T-helper 1 cell treated with Interleukin-12 subunit alpha and Interleukin-12 subunit beta and Interleukin-4 antibody, amounts not matched to agents 30 μg/mL and 1 μg/mL, for 36 hours (primary cell): ENCODE data around the gene NDE1.
"Not testable (repeated sequence)": the region's sequence is repeated elsewhere in the genome, so short reads cannot be mapped to it uniquely, and the experiment has no call there.

Source experiments
- H3K27ac Mint-ChIP-seq: one replicate; pipeline ENCODE4 v1.8.0; 2021; ENCODE audit warnings: mild to moderate bottlenecking, mixed read lengths
- H3K27me3 Mint-ChIP-seq: one replicate; pipeline ENCODE4 v1.8.0; 2021; ENCODE audit warnings: low read depth, mixed read lengths
- H3K36me3 Mint-ChIP-seq: one replicate; pipeline ENCODE4 v1.8.0; 2021; ENCODE audit warnings: low read depth, mixed read lengths
- H3K4me1 Mint-ChIP-seq: one replicate; pipeline ENCODE4 v1.8.0; 2021; ENCODE audit warnings: low read depth, mixed read lengths
- H3K4me3 Mint-ChIP-seq: one replicate; pipeline ENCODE4 v1.8.0; 2021; ENCODE audit warnings: mild to moderate bottlenecking, moderate library complexity, mixed read lengths
- H3K9me3 Mint-ChIP-seq: one replicate; pipeline ENCODE4 v1.8.0; 2021; ENCODE audit warnings: mixed read lengths

Gene NDE1

DNA sequence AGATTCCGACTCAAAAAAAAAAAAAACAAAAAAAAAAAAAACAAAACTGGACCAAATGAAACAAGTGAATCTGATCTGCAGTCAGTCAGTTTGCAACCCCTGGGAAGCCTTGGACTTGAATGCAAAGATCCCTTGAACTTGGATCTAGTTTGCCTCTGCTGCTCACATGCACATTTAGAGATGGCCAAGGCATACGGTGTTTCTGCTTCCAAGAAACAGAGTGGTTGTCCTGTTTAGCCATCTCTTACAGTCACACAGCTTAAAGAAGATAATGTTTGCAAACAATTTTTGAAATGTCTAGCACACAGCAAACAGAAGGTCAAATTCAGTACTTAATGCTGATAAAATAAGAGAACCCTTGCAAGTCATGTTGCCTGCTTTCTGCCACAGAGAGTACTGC is 4.5 kb downstream of the NDE1 start:
- H3K36me3 Mint-ChIP-seq, result peaks cover 37% of the 10 kb centered on the region

DNA sequence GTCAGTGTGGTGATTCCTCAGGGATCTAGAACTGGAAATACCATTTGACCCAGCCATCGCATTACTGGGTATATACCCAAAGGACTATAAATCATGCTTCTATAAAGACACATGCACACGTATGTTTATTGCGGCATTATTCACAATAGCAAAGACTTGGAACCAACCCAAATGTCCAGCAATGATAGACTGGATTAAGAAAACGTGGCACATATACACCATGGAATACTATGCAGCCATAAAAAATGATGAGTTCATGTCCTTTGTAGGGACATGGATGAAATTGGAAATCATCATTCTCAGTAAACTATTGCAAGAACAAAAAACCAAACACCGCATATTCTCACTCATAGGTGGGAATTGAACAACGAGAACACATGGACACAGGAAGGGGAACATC is 5.5 kb downstream of the NDE1 start:
- not testable (repeated sequence) for H3K9me3 Mint-ChIP-seq, H3K4me3 Mint-ChIP-seq, H3K27me3 Mint-ChIP-seq, H3K27ac Mint-ChIP-seq
- Mint-ChIP-seq H3K4me1 (peaks cover 43% of the 10 kb centered on the region), H3K36me3 (peaks cover 37% of the 10 kb centered on the region)

More for the DNA sequence above, 4.5 kb downstream of the NDE1 start:
- Mint-ChIP-seq H3K4me3 (no peak overlapping the region), H3K27ac (no peak overlapping the region), H3K4me1 (peaks cover 42% of the 10 kb centered on the region), H3K27me3 (no peaks in the 10 kb centered on the region), H3K9me3 (no peaks in the 10 kb centered on the region)

GRCh38 chr16:15658149-15658548 is 8.1 kb downstream of the NDE1 start:
- peaks cover 39% of the 10 kb centered on the region for H3K36me3 Mint-ChIP-seq
- H3K27me3 Mint-ChIP-seq, result no peaks in the 10 kb centered on the region
- no peak overlapping the region for H3K4me3 Mint-ChIP-seq
- H3K27ac Mint-ChIP-seq, result peak overlapping the region; percentile 76
- peaks cover 42% of the 10 kb centered on the region for H3K4me1 Mint-ChIP-seq
- no peaks in the 10 kb centered on the region for H3K9me3 Mint-ChIP-seq

DNA sequence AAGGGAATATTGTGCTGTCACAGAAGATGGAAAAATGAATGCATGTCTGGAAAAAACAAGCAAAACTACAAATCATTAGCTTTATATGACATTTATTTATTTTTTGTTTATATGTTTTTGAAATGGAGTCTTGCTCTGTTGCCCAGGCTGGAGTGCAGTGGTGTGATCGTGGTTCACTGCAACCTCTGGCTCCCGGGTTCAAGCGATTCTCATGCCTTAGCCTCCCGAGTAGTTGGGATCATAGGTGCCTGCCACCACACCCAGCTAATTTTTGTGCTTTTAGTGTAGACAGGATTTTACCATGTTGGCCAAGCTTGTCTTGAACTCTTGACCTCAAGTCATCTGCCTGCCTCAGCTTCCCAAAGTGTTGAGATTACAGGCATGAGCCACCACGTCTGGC is 8.5 kb downstream of the NDE1 start:
- peak overlapping the region; percentile 39 for H3K4me3 Mint-ChIP-seq
- H3K4me1 Mint-ChIP-seq, result peaks cover 39% of the 10 kb centered on the region
- no peaks in the 10 kb centered on the region for H3K27me3 Mint-ChIP-seq
- H3K36me3 Mint-ChIP-seq, result peaks cover 36% of the 10 kb centered on the region
- H3K27ac Mint-ChIP-seq, result peak overlapping the region; percentile 80
- H3K9me3 Mint-ChIP-seq, result no peaks in the 10 kb centered on the region

GRCh38 chr16:15660203-15660601 is 10.2 kb downstream of the NDE1 start:
- peaks cover 35% of the 10 kb centered on the region for H3K4me1 Mint-ChIP-seq

DNA sequence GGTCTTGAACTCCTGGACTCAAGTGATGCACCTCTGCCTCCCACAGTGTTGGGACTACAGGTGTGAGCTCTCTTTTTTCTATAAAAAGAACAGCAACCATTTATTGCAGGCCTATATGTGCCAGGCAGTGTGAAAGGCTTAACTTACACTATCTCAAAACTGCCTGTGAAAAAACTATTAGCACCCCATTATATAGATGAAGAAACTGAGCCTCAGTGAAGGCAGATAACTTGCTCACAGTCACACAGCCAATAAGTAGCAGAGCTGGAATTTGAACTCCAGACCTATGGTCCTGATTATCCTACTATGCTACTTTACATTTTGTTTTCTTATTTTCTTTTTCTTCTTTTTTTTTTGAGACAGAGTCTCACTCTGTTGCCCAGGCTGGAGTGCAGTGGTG is 15.1 kb downstream of the NDE1 start:
- Mint-ChIP-seq H3K4me3 (no peak overlapping the region), H3K9me3 (no peaks in the 10 kb centered on the region), H3K27ac (no peak overlapping the region), H3K36me3 (peaks cover 30% of the 10 kb centered on the region), H3K4me1 (peaks cover 19% of the 10 kb centered on the region), H3K27me3 (no peaks in the 10 kb centered on the region)

More at GRCh38 chr16:15660203-15660601, 10.2 kb downstream of the NDE1 start:
- Mint-ChIP-seq H3K9me3 (no peaks in the 10 kb centered on the region), H3K27ac (peak overlapping the region; percentile 60), H3K27me3 (no peaks in the 10 kb centered on the region), H3K36me3 (peaks cover 35% of the 10 kb centered on the region), H3K4me3 (no peak overlapping the region)

- H3K4me3 Mint-ChIP-seq, result no peak overlapping the region
- H3K9me3 Mint-ChIP-seq, result no peaks in the 10 kb centered on the region
- peaks cover 26% of the 10 kb centered on the region for H3K36me3 Mint-ChIP-seq
- H3K27me3 Mint-ChIP-seq, result no peaks in the 10 kb centered on the region
- peaks cover 25% of the 10 kb centered on the region for H3K4me1 Mint-ChIP-seq
- no peak overlapping the region for H3K27ac Mint-ChIP-seq
Observed at GRCh38 chr16:15667091-15667742, 17.2 kb downstream of the NDE1 start.

- peak overlapping the region; percentile 97 for H3K27ac Mint-ChIP-seq
- peaks cover 44% of the 10 kb centered on the region for H3K4me1 Mint-ChIP-seq
- H3K9me3 Mint-ChIP-seq, result no peaks in the 10 kb centered on the region
- H3K4me3 Mint-ChIP-seq, result no peak overlapping the region
- H3K36me3 Mint-ChIP-seq, result peaks cover 42% of the 10 kb centered on the region
- H3K27me3 Mint-ChIP-seq, result no peaks in the 10 kb centered on the region
Observed at GRCh38 chr16:15671530-15672117, 21.6 kb downstream of the NDE1 start.

GRCh38 chr16:15672127-15672513 is 22.1 kb downstream of the NDE1 start:
- Mint-ChIP-seq H3K36me3 (peaks cover 45% of the 10 kb centered on the region), H3K4me3 (peak overlapping the region; percentile 72), H3K4me1 (peaks cover 45% of the 10 kb centered on the region), H3K27ac (peak overlapping the region; percentile 97)
- H3K9me3 Mint-ChIP-seq, H3K27me3 Mint-ChIP-seq: not testable (repeated sequence)

- Mint-ChIP-seq H3K27ac (peak overlapping the region; percentile 97), H3K9me3 (no peaks in the 10 kb centered on the region), H3K4me3 (peak overlapping the region; percentile 72), H3K27me3 (no peaks in the 10 kb centered on the region), H3K36me3 (peaks cover 46% of the 10 kb centered on the region), H3K4me1 (peaks cover 44% of the 10 kb centered on the region)
Observed at GRCh38 chr16:15672514-15673167, 22.6 kb downstream of the NDE1 start.

- Mint-ChIP-seq H3K36me3 (peaks cover 54% of the 10 kb centered on the region), H3K4me3 (no peak overlapping the region), H3K27ac (peak overlapping the region; percentile 97), H3K27me3 (no peaks in the 10 kb centered on the region), H3K9me3 (no peaks in the 10 kb centered on the region), H3K4me1 (peaks cover 47% of the 10 kb centered on the region)
Observed at GRCh38 chr16:15674571-15674970, 24.5 kb downstream of the NDE1 start.

GRCh38 chr16:15676506-15676905 is 26.5 kb downstream of the NDE1 start:
- H3K4me1 Mint-ChIP-seq, result peaks cover 38% of the 10 kb centered on the region
- no peaks in the 10 kb centered on the region for H3K9me3 Mint-ChIP-seq
- peaks cover 54% of the 10 kb centered on the region for H3K36me3 Mint-ChIP-seq
- no peaks in the 10 kb centered on the region for H3K27me3 Mint-ChIP-seq
- H3K4me3 Mint-ChIP-seq, result no peak overlapping the region
- H3K27ac Mint-ChIP-seq, result peak overlapping the region; percentile 59

GRCh38 chr16:15677447-15677846 is 27.4 kb downstream of the NDE1 start:
- Mint-ChIP-seq H3K27me3 (no peaks in the 10 kb centered on the region), H3K9me3 (no peaks in the 10 kb centered on the region), H3K36me3 (peaks cover 59% of the 10 kb centered on the region), H3K4me1 (peaks cover 34% of the 10 kb centered on the region), H3K27ac (peak overlapping the region; percentile 7), H3K4me3 (no peak overlapping the region)

DNA sequence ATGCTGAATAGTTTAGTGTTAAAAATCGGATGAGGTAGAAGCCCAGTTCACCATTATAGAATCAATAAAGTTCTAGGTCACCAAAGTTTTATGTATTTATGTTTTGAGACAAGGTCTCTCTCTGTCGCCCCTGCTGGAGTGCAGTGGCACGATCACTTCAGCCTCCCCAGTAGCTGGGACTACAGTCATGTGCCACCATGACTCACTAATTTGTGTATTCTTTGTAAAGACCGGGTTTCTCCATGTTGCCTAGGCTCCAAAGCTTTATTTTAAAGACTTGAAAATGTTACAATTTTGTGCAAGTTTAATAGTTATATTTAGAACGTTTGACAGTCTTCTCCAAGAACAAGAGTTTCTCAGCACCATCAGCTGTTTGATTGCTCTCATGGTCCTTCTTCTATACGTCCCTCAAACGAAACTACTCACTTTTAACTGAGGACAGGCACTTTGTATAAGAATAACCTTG is 32.1 kb downstream of the NDE1 start:
- peaks cover 40% of the 10 kb centered on the region for H3K36me3 Mint-ChIP-seq
- H3K27ac Mint-ChIP-seq, result no peak overlapping the region
- no peaks in the 10 kb centered on the region for H3K27me3 Mint-ChIP-seq
- H3K4me1 Mint-ChIP-seq, result peaks cover 11% of the 10 kb centered on the region
- no peaks in the 10 kb centered on the region for H3K9me3 Mint-ChIP-seq
- H3K4me3 Mint-ChIP-seq, result no peak overlapping the region

- no peaks in the 10 kb centered on the region for H3K9me3 Mint-ChIP-seq
- H3K4me3 Mint-ChIP-seq, result no peak overlapping the region
- H3K36me3 Mint-ChIP-seq, result peaks cover 36% of the 10 kb centered on the region
- H3K4me1 Mint-ChIP-seq, result peaks cover 5% of the 10 kb centered on the region
- H3K27me3 Mint-ChIP-seq, result no peaks in the 10 kb centered on the region
- H3K27ac Mint-ChIP-seq, result no peak overlapping the region
Observed at GRCh38 chr16:15686287-15686686, 36.2 kb downstream of the NDE1 start.
